Naive B cell (primary cell): ENCODE data around the gene PCGF6. TPM values are rescaled to one million over a fixed set of nuclear protein-coding genes. Genes with fewer than 3 reads are reported as not detected.
"Not testable (repeated sequence)": the region's sequence is repeated elsewhere in the genome, so short reads cannot be mapped to it uniquely, and the experiment has no call there.

Experiments
- ATAC-seq, 2 donors: fragments of 150-1000 bp; cut with Tn5 transposase; 2 replicates each; pipeline ENCODE4 v1.10.0; 2021; ENCODE audit warnings: low read depth in 2 of 2, mild to moderate bottlenecking in 2 of 2, moderate library complexity in 2 of 2
- DNase-seq: peaks from one replicate; pipeline ENCODE4 v3.0.0; 2022
- H3K27ac Mint-ChIP-seq, 6 donors: one replicate each; pipeline ENCODE4 v1.8.0; 2020 to 2022; ENCODE audit warnings: mild to moderate bottlenecking in 6 of 6, mixed read lengths in 6 of 6, moderate library complexity in 5 of 6, inconsistent platforms in 2 of 6
- H3K27me3 Mint-ChIP-seq, 3 donors: one replicate each; pipeline ENCODE4 v1.8.0; 2021 to 2022; ENCODE audit warnings: mixed read lengths in 3 of 3, mild to moderate bottlenecking in 1 of 3
- H3K36me3 Mint-ChIP-seq, 2 donors: one replicate each; pipeline ENCODE4 v1.8.0; 2020 to 2022; ENCODE audit warnings: mixed read lengths in 2 of 2, inconsistent platforms in 1 of 2, mild to moderate bottlenecking in 1 of 2
- H3K4me1 Mint-ChIP-seq, 3 donors: one replicate each; pipeline ENCODE4 v1.8.0; 2020 to 2022; ENCODE audit warnings: mixed read lengths in 3 of 3, inconsistent platforms in 1 of 3, mild to moderate bottlenecking in 1 of 3, moderate library complexity in 1 of 3
- H3K4me3 Mint-ChIP-seq, 8 donors: one replicate each; pipeline ENCODE4 v1.8.0; 2020 to 2022; ENCODE audit warnings: mild to moderate bottlenecking in 8 of 8, mixed read lengths in 8 of 8, moderate library complexity in 8 of 8, inconsistent platforms in 2 of 8
- H3K9me3 Mint-ChIP-seq, 7 donors: one replicate each; pipeline ENCODE4 v1.8.0; 2020 to 2022; ENCODE audit warnings: mixed read lengths in 7 of 7, mild to moderate bottlenecking in 5 of 7, inconsistent platforms in 2 of 7, moderate library complexity in 1 of 7
- polyA plus RNA-seq, 6 donors: library from polyadenylated mRNA; unstranded; fragments of 300-500 nt; fragmentation: Illumina TruSeq; gene quantifications; one replicate each; pipeline ENCODE4 v1.2.3, GENCODE V29; 2021; ENCODE audit warnings: low read depth in 6 of 6

PCGF6 gene
- polyA plus RNA-seq, 6 donors from 2014 or later, result 7.9 to 12.2 (median 9.1) TPM

GRCh38 chr10:103265717-103266329, 85.1 kb downstream of the PCGF6 start:
- Mint-ChIP-seq H3K4me3 (no peak overlapping the region), H3K9me3 (peaks cover 4 to 9% (median 5%) of the 10 kb centered on the region in 7 donors), H3K4me1 (no peaks in the 10 kb centered on the region), H3K27ac (no peak overlapping the region), H3K27me3 (peaks cover 43 to 54% (median 50%) of the 10 kb centered on the region in 3 donors), H3K36me3 (peaks cover 3 to 5% of the 10 kb centered on the region in 2 donors)
- DNase-seq (no peak), ATAC-seq (no peak)

GRCh38 chr10:103262229-103262628, 88.7 kb downstream of the PCGF6 start:
- DNase-seq (no peak), ATAC-seq (no peak)
- Mint-ChIP-seq H3K4me1 (no peaks in the 10 kb centered on the region), H3K27ac (no peak overlapping the region), H3K9me3 (peaks cover 12 to 28% (median 26%) of the 10 kb centered on the region in 7 donors), H3K4me3 (no peak overlapping the region), H3K27me3 (peaks cover 37 to 52% (median 51%) of the 10 kb centered on the region in 3 donors), H3K36me3 (peaks cover 13 to 21% of the 10 kb centered on the region in 2 donors)

DNA sequence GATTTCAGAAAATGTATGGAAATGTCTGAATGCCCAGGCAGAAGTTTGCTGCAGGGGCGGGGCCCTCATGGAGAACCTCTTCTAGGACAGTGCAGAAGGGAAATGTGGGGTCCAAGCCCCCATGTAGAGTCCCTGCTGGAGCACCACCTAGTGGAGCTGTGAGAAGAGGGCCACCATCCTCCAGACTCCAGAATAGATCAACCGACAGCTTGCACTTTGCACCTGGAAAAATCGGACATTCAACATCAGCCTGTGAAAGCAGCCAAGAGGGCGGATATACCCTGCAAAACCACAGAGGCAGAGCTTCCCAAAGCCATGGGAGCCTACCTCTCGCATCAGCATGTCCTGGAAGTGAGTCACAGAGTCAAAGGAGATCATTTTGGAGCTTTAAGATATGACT, 91.0 kb downstream of the PCGF6 start:
- no peak overlapping the region for H3K4me3 Mint-ChIP-seq

GRCh38 chr10:103258928-103259327, 92.0 kb downstream of the PCGF6 start:
- H3K9me3 Mint-ChIP-seq, result peaks cover 12 to 28% (median 26%) of the 10 kb centered on the region in 7 donors
- not testable (repeated sequence) for H3K4me1 Mint-ChIP-seq, ATAC-seq, DNase-seq, H3K4me3 Mint-ChIP-seq, H3K27ac Mint-ChIP-seq
- H3K27me3 Mint-ChIP-seq, result peaks cover 20 to 41% (median 32%) of the 10 kb centered on the region in 3 donors
- H3K36me3 Mint-ChIP-seq, result peaks cover 13 to 21% of the 10 kb centered on the region in 2 donors

More for the DNA sequence above, 91.0 kb downstream of the PCGF6 start:
- Mint-ChIP-seq H3K4me1 (no peaks in the 10 kb centered on the region), H3K9me3 (peaks cover 12 to 28% (median 26%) of the 10 kb centered on the region in 7 donors), H3K36me3 (peaks cover 13 to 21% of the 10 kb centered on the region in 2 donors), H3K27me3 (peaks cover 25 to 41% (median 40%) of the 10 kb centered on the region in 3 donors), H3K27ac (no peak overlapping the region)
- DNase-seq (no peak), ATAC-seq (no peak)

GRCh38 chr10:103257812-103258211, 93.1 kb downstream of the PCGF6 start:
- ATAC-seq (no peak), DNase-seq (no peak)
- Mint-ChIP-seq H3K9me3 (peaks cover 12 to 28% (median 26%) of the 10 kb centered on the region in 7 donors), H3K27ac (no peak overlapping the region), H3K27me3 (peaks cover 16 to 35% (median 22%) of the 10 kb centered on the region in 3 donors), H3K4me1 (no peaks in the 10 kb centered on the region), H3K4me3 (no peak overlapping the region), H3K36me3 (peaks cover 13 to 21% of the 10 kb centered on the region in 2 donors)

GRCh38 chr10:103256613-103257012, 94.3 kb downstream of the PCGF6 start:
- DNase-seq (no peak), ATAC-seq (no peak)
- H3K27ac Mint-ChIP-seq, result no peak overlapping the region
- peaks cover 11 to 23% (median 15%) of the 10 kb centered on the region in 3 donors for H3K27me3 Mint-ChIP-seq
- peaks cover 8 to 26% (median 24%) of the 10 kb centered on the region in 7 donors for H3K9me3 Mint-ChIP-seq
- H3K4me3 Mint-ChIP-seq, result no peak overlapping the region
- H3K4me1 Mint-ChIP-seq, result no peaks in the 10 kb centered on the region
- peaks cover 13 to 21% of the 10 kb centered on the region in 2 donors for H3K36me3 Mint-ChIP-seq

GRCh38 chr10:103254538-103255325, 96.2 kb downstream of the PCGF6 start:
- Mint-ChIP-seq H3K36me3 (peaks cover 7 to 8% of the 10 kb centered on the region in 2 donors), H3K4me1 (peaks cover 0 to 4% (median 4%) of the 10 kb centered on the region in 3 donors), H3K4me3 (no peak overlapping the region), H3K9me3 (peaks cover 7 to 12% (median 10%) of the 10 kb centered on the region in 7 donors), H3K27me3 (peaks cover 5 to 8% (median 8%) of the 10 kb centered on the region in 3 donors), H3K27ac (no peak overlapping the region)
- no peak for DNase-seq
- ATAC-seq, result no peak

DNA sequence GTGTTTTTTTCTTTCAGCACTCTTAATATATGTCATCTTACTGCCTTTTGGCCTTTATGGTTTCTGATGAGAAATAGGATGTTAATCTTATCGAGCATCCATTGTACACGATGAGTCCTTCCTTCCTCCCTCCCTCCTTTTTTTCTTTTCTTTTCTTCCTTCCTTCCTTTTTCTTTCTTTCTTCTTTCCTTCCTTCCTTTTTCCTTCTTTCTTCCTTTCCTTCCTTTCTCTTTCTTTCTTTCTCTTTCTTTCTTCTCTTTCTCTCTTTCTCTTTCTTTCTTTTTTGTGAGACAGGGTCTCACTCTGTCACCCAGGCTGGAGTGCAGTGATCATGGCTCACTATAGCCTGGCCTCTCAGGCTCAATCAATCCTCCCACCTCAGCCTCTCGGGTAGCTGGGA, 96.8 kb downstream of the PCGF6 start:
- peaks cover 0 to 4% (median 4%) of the 10 kb centered on the region in 3 donors for H3K4me1 Mint-ChIP-seq
- peak overlapping the region in 1 of 6 donors; percentile 90 for H3K27ac Mint-ChIP-seq
- DNase-seq (no peak), ATAC-seq (no peak)
- H3K27me3 Mint-ChIP-seq, result peaks cover 4 to 5% (median 5%) of the 10 kb centered on the region in 3 donors
- peaks cover 4 to 5% of the 10 kb centered on the region in 2 donors for H3K36me3 Mint-ChIP-seq
- no peak overlapping the region for H3K4me3 Mint-ChIP-seq
- H3K9me3 Mint-ChIP-seq, result peaks cover 4 to 6% (median 5%) of the 10 kb centered on the region in 7 donors

Other genes starting within 250 kb of the PCGF6 start
- 10 to 100 TPM; 49.2 to 68.2 (median 61.9) TPM for gene NT5C2, start 157.9 kb downstream of the PCGF6 start, polyA plus RNA-seq
- gene RPEL1, start 105.3 kb downstream of the PCGF6 start, polyA plus RNA-seq, result not detected
- not detected for gene INA, start 74.0 kb downstream of the PCGF6 start, polyA plus RNA-seq
- 1 to 10 TPM; 3.4 to 5.3 (median 4.2) TPM for gene TAF5, start 16.8 kb upstream of the PCGF6 start, polyA plus RNA-seq
- 100 to 1,000 TPM; 364 to 441 (median 409) TPM for gene ATP5MK, start 45.3 kb upstream of the PCGF6 start, polyA plus RNA-seq
- gene PDCD11, start 45.5 kb upstream of the PCGF6 start, polyA plus RNA-seq, result 10 to 100 TPM in 2 of 6 donors, 1 to 10 TPM in 4; 5.0 to 16.0 (median 9.4) TPM
- gene CALHM2, start 101.2 kb upstream of the PCGF6 start, polyA plus RNA-seq, result 1 to 10 TPM in 2 of 6 donors, under 1 TPM in 3, not detected in 1; 0.39 to 2.3 (median 1.00) TPM
- not detected for gene CALHM1, start 107.8 kb upstream of the PCGF6 start, polyA plus RNA-seq
- not detected for gene CALHM3, start 128.1 kb upstream of the PCGF6 start, polyA plus RNA-seq
- gene NEURL1, start 142.6 kb upstream of the PCGF6 start, polyA plus RNA-seq, result under 1 TPM; 0.21 to 0.83 (median 0.33) TPM